GM12878 (cell line): ENCODE measurements around the gene SUGP1. TPM values are rescaled to one million over a fixed set of nuclear protein-coding genes. Genes with fewer than 3 reads are reported as not detected.
A peak's percentile ranks its signal among the peaks of the same experiment; 100 is the strongest.

ENCODE experiments used
- ATAC-seq: fragments of 200-7000 bp; cut with Tn5 transposase; 3 replicates; pipeline ENCODE4 v1.9.1; 2020; ENCODE audit warnings: mild to moderate bottlenecking, moderate library complexity
- BruUV-seq: library from RNA; stranded (reverse); fragments of 400-500 nt; replicated peaks from 2 replicates; lab custom pipeline; 2021; lab: Mats Ljungman, UMichigan
- CTCF ChIA-PET: fragments of 300-600 bp; sonication (Branson Sonifier 250); formaldehyde crosslinking; extraction: SDS; loops from one replicate; lab custom pipeline; 2021; ENCODE audit warnings: inconsistent platforms; lab: Yijun Ruan, JAX
- POLR2A ChIA-PET: fragments of 350-600 bp; formaldehyde crosslinking; extraction: SDS; loops from one replicate; lab custom pipeline; 2021; ENCODE audit warnings: inconsistent platforms; lab: Charles Lee
- RAD21 ChIA-PET: fragments of 300-600 bp; sonication (Branson Sonifier 250); formaldehyde crosslinking; loops from one replicate; lab custom pipeline; 2023; ENCODE audit warnings: antibody characterized with exemption; ENCODE audit not compliant: unreplicated experiment; lab: Charles Lee
- SMC1A ChIA-PET: fragments of 300-600 bp; sonication (Branson Sonifier 250); formaldehyde crosslinking; loops from one replicate; lab custom pipeline; 2023; ENCODE audit not compliant: unreplicated experiment, uncharacterized antibody; lab: Charles Lee
- DNase-seq: peaks from one replicate; pipeline ENCODE4 v3.0.0-alpha.2; 2011; ENCODE audit warnings: low read depth, low spot score
- FAIRE-seq: peaks from 3 replicates; lab custom pipeline; 2011; peaks lifted over from hg19 to GRCh38; lab: Jason Lieb, UNC
- H2AFZ ChIP-seq: 2 replicates; pipeline ENCODE4 v1.6.0; 2011; ENCODE audit warnings: low read depth, low read length, control low read depth; ENCODE audit not compliant: control insufficient read depth
- H3K27ac ChIP-seq: 2 replicates; pipeline ENCODE4 v1.5.1; 2011; ENCODE audit warnings: control low read depth; ENCODE audit not compliant: control insufficient read depth, insufficient read depth
- H3K27me3 ChIP-seq, 2 experiments: replicated peaks in 1 of 2; 2 replicates each; pipeline versions ENCODE4 v1.6.0 to v1.6.1; 2011; ENCODE audit warnings: low read length in 1 of 2; ENCODE audit not compliant: control insufficient read depth in 2 of 2, insufficient read depth in 2 of 2
- H3K36me3 ChIP-seq, 2 experiments: 2 replicates each; pipeline ENCODE4 v1.5.1; 2011; ENCODE audit warnings: low read length in 1 of 2; ENCODE audit not compliant: control insufficient read depth in 2 of 2, insufficient read depth in 2 of 2
- H3K4me1 ChIP-seq: 2 replicates; pipeline ENCODE4 v1.6.1; 2011; ENCODE audit warnings: mild to moderate bottlenecking, low read length, moderate library complexity, mixed read lengths; ENCODE audit not compliant: control insufficient read depth, insufficient read depth
- H3K4me2 ChIP-seq: 2 replicates; pipeline ENCODE4 v1.6.0; 2011; ENCODE audit warnings: control low read depth; ENCODE audit not compliant: control insufficient read depth, insufficient read depth
- H3K4me3 ChIP-seq: fragments of 200-600 bp; sonication (generic); 2 replicates; pipeline ENCODE4 v1.5.1; 2016
- H3K79me2 ChIP-seq: 2 replicates; pipeline ENCODE4 v1.6.0; 2011; ENCODE audit warnings: low read length; ENCODE audit not compliant: control insufficient read depth, insufficient read depth
- H3K9ac ChIP-seq: 2 replicates; pipeline ENCODE4 v1.8.0; 2011; ENCODE audit warnings: low read length, control low read depth, mixed read lengths; ENCODE audit not compliant: control insufficient read depth, insufficient read depth
- H3K9me3 ChIP-seq: replicated peaks from 3 replicates; pipeline ENCODE4 v1.5.1; 2011; ENCODE audit warnings: mild to moderate bottlenecking, low read length; ENCODE audit not compliant: control insufficient read depth, insufficient read depth
- H4K20me1 ChIP-seq: 2 replicates; pipeline ENCODE4 v1.6.0; 2011; ENCODE audit not compliant: control insufficient read depth, insufficient read depth
- E2F8 ChIP-seq: fragments of 450-650 bp; IDR thresholded peaks from 2 replicates; pipeline ENCODE4 v1.6.1; 2018; ENCODE audit warnings: mild to moderate bottlenecking, low read depth, moderate library complexity; ENCODE audit not compliant: partially characterized antibody
- IKZF2 ChIP-seq, 2 experiments: fragments of 450-650 bp; IDR thresholded peaks; 2 replicates each; pipeline ENCODE4 v1.6.1; 2017; ENCODE audit warnings: mild to moderate bottlenecking in 2 of 2, moderate library complexity in 2 of 2
- POLR2A ChIP-seq: IDR thresholded peaks from 2 replicates; pipeline ENCODE4 v1.6.1; 2011; ENCODE audit warnings: low read depth, mild to moderate bottlenecking, low read length
- SP1 ChIP-seq: IDR thresholded peaks from one replicate; pipeline ENCODE4 v1.6.1; 2011; ENCODE audit warnings: low read depth, low read length
- WGBS: methylation state at CpG from one replicate; pipeline ENCODE4 v1.1.6; 2016; ENCODE audit warnings: low lambda C conversion rate; ENCODE audit not compliant: insufficient replicate concordance, insufficient coverage; ENCODE audit errors: missing lambda C conversion rate; 5-methylcytosine and 5-hydroxymethylcytosine counted together
- in situ Hi-C: fragments of 300-500 bp; cut with MboI; formaldehyde crosslinking; loops from 9 replicates; pipeline ENCODE4 v1.14.3; 2018; ENCODE audit warnings: mixed read lengths
- intact Hi-C: fragments of 100-400 bp; cut with micrococcal nuclease; formaldehyde crosslinking; loops from one replicate; pipeline ENCODE4 v1.14.2; 2022; ENCODE audit not compliant: unreplicated experiment
- polyA plus RNA-seq, 11 experiments: library from polyadenylated mRNA; depleted of rRNA in 4 of 11; unstranded in 6 of 11; stranded (reverse) in 5 of 11; fragments of >200 nt; fragmentation: Nextera tagmentation in 4 of 11; fragmentation: Illumina TruSeq in 1 of 11; extraction: Ambion mirVana in 4 of 11; extraction: Trizol in 1 of 11; gene quantifications; 1 replicate in 1 of 11; 2 replicates in 10 of 11; pipeline versions ENCODE4 v1.2.1 to v1.2.3, GENCODE V29; 2011 to 2016; ENCODE audit warnings: inconsistent platforms in 2 of 11, missing spikeins in 2 of 11, low read depth in 1 of 11
- total RNA-seq, 4 experiments: library from RNA; depleted of rRNA in 3 of 4; stranded (reverse); fragments of >200 nt in 3 of 4; fragmentation: Illumina TruSeq in 1 of 4; extraction: Trizol in 1 of 4; gene quantifications; 2 replicates each; pipeline versions ENCODE4 v1.2.1 to v1.2.3, GENCODE V29; 2013 to 2021

Gene SUGP1
- total and polyA plus RNA-seq, 10 of the 15 experiments (the other 5 are each of a cell fraction or from before 2014, with no cell fraction given) = 1.6 to 70.2 (median 38.4) TPM

GRCh38 chr19:19276851-19277250, 43.5 kb downstream of the SUGP1 start:
- no peak for ATAC-seq
- CTCF ChIA-PET = no interaction called here
- TF ChIP-seq SP1 (no peak), POLR2A (peak; percentile 25; the same call in 1 of the 2 replicates)

GRCh38 chr19:19276386-19276785, 43.9 kb downstream of the SUGP1 start:
- FAIRE-seq = no peak

More at GRCh38 chr19:19276851-19277250, 43.5 kb downstream of the SUGP1 start:
- no peaks in the 10 kb centered on the region for H4K20me1 ChIP-seq
- in situ Hi-C loops (no loop called here), intact Hi-C loops (no loop called here)
- no peak overlapping the region for H3K27ac ChIP-seq
- H3K4me2 ChIP-seq = no peak overlapping the region
- H3K4me3 ChIP-seq = no peak overlapping the region
- SMC1A ChIA-PET = no interaction called here
- FAIRE-seq (no peak), DNase-seq (no peak)
- H3K9ac ChIP-seq = no peak overlapping the region
- peaks cover 4 to 15% of the 10 kb centered on the region in 2 experiments; a peak in 3 of 4 replicates for H3K36me3 ChIP-seq
- H2AFZ ChIP-seq = no peak overlapping the region
- no TSS peak for BruUV-seq
- no peaks in the 10 kb centered on the region for H3K79me2 ChIP-seq
- WGBS = 98% methylated on average over 16 of the region's 20 CpGs
- H3K9me3 ChIP-seq = no peaks in the 10 kb centered on the region
- no peaks in the 10 kb centered on the region for H3K4me1 ChIP-seq
- RAD21 ChIA-PET = no interaction called here
- POLR2A ChIA-PET = no interaction called here
- H3K27me3 ChIP-seq = no peaks in the 10 kb centered on the region

More at GRCh38 chr19:19276386-19276785, 43.9 kb downstream of the SUGP1 start:
- H3K27me3 ChIP-seq = no peaks in the 10 kb centered on the region
- H4K20me1 ChIP-seq = no peaks in the 10 kb centered on the region
- H3K9ac ChIP-seq = no peak overlapping the region
- no peaks in the 10 kb centered on the region for H3K4me1 ChIP-seq
- H3K4me3 ChIP-seq = no peak overlapping the region
- RAD21 ChIA-PET = no interaction called here
- H3K9me3 ChIP-seq = no peaks in the 10 kb centered on the region
- intact Hi-C loops = no loop called here
- 89% methylated on average over 12 of the region's 12 CpGs for WGBS
- peaks cover 4 to 13% of the 10 kb centered on the region in 2 experiments; a peak in 3 of 4 replicates for H3K36me3 ChIP-seq
- no peak overlapping the region for H3K27ac ChIP-seq
- TF ChIP-seq E2F8 (no peak), IKZF2 (IDR thresholded peaks at IDR 0.05) (no peak)
- no peak overlapping the region for H2AFZ ChIP-seq
- SMC1A ChIA-PET = no interaction called here
- no peak overlapping the region for H3K4me2 ChIP-seq
- no peaks in the 10 kb centered on the region for H3K79me2 ChIP-seq
- in situ Hi-C loops = no loop called here
- CTCF ChIA-PET = no interaction called here
- ATAC-seq (no peak), DNase-seq (no peak)
- POLR2A ChIA-PET = no interaction called here
- no TSS peak for BruUV-seq
